HG03025 (cell line): Measurements from ENCODE around the gene CDAN1.
"Not testable (repeated sequence)": the region's sequence is repeated elsewhere in the genome, so short reads cannot be mapped to it uniquely, and the experiment has no call there.

Experiments used
- ATAC-seq: cut with Tn5 transposase; IDR thresholded peaks from one replicate; pipeline ENCODE4 v1.9.1; 2021; ENCODE audit warnings: mild to moderate bottlenecking, moderate library complexity; ENCODE audit not compliant: unreplicated experiment, low FRiP score

Gene CDAN1

DNA sequence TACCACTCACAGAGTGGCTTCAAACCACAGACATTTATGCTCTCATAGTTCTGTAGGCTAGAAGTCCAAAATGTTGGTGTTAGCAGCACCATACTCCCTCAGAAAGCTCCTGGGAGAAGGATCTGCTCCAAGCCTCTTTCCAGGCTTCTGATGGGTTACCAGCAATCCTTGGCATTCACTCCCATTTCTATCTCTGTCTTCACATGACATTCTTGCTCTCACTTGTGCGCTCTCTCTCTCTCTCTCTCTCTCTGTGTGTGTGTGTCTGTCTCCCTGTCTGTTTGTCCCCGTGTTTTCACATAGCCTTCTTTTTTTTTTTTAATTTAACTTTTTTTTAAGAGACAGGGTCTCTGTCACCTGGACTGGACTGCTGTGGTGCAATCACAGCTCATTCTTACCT is 26.3 kb downstream of the CDAN1 start:
- no peak for ATAC-seq

GRCh38 chr15:42707873-42708544 is 28.9 kb downstream of the CDAN1 start:
- no peak for ATAC-seq

DNA sequence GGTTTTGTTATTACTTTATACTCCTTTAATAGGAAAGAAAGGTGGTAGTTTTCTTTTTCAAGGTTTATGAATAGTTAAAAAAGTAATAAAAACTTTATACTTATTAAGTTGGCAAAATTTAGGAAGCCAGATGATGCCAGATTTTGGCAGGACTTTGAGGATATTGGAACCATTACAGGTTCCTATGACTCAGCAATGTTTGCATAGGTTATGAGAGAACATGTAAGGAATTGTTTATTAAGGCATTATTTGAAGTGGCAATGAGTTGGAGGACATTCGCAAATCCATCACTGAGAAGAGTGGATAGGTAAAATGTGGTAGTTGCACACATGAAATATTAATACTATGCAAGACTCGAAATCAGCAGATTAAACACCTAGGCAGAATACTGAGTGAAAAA is 29.9 kb downstream of the CDAN1 start:
- no peak for ATAC-seq

DNA sequence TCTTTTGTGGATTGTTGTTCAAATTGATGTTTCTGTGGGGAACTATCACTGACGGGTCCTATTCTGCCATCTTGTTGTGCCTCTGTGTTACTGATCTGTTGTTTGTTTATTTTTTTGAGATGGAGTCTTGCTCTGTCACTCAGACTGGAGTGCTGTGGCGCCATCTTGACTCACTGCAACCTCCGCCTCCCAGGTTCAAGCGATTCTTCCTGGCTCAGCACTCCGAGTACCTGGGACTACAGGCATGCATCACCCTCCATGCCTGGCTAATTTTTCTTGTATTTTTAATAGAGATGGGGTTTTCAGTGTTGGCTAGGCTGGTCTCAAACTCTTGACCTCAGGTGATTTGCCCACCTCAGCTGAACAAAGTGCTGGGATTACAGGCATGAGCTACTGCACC is 31.6 kb downstream of the CDAN1 start:
- ATAC-seq: no peak

GRCh38 chr15:42704492-42704926 is 32.4 kb downstream of the CDAN1 start:
- ATAC-seq: no peak

GRCh38 chr15:42696626-42697025 is 40.3 kb downstream of the CDAN1 start:
- ATAC-seq: no peak

DNA sequence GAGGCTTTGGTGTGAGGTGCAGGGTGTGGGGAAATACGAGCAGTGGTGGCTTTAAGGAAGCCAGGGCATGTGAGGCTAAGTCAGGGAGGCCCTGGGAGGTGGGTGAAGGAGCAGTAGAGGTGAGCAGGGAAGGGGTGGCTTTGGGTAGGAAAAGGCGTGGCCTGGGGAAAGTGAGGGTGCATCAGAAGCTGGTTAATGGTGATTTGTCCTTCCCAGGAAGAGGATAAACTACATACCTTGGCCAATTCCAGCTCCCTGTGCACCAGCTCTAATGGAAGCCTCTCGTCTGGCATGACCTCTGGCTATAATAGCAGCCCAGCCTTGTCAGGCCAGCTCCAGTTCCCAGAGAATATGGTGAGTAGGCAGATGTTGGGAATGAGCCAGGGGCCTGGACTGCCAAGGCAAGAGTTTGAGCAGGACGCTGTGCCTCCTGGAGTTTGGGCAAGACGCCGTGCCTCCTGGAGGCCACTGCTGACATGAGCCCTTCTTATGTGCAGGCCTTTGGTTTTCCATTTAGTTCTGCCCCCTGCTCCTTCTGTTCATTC is 41.3 kb downstream of the CDAN1 start:
- ATAC-seq: no peak

- ATAC-seq: no peak
Measured at GRCh38 chr15:42694398-42694797, 42.5 kb downstream of the CDAN1 start.

DNA sequence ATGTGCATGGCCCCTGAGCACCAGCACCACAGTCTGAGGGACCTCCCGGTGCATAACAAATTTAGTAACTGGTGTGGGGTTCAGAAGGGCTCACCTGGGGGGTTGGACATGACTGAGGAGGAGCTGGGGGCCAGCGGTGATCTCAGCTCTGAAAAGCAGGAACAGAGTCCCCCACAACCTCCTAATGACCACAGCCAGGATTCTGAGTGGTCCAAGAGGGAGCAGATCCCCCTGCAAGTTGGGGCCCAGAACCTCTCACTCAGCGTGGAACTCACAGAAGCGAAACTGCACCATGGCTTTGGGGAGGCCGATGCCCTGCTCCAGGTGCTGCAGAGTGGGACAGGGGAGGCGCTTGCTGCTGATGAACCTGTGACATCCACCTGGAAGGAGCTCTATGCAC is 43.0 kb downstream of the CDAN1 start:
- no peak for ATAC-seq

DNA sequence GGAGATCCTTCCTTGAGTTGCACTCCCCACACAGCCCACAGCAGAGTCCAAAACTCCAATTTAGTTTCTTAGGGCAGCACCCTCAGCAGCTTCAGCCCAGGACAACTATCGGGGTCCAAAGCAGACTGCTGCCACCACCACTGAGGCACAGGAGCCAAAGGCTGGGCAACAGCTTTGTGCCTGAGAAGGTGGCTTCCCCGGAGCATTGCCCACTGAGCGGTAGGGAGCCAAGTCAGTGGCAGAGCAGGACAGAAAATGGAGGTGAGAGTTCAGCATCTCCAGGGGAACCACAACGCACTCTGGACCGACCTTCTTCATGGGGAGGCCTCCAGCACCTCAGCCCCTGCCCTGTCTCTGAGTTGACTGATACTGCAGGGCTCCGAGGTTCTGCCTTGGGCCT is 43.4 kb downstream of the CDAN1 start:
- ATAC-seq: no peak

DNA sequence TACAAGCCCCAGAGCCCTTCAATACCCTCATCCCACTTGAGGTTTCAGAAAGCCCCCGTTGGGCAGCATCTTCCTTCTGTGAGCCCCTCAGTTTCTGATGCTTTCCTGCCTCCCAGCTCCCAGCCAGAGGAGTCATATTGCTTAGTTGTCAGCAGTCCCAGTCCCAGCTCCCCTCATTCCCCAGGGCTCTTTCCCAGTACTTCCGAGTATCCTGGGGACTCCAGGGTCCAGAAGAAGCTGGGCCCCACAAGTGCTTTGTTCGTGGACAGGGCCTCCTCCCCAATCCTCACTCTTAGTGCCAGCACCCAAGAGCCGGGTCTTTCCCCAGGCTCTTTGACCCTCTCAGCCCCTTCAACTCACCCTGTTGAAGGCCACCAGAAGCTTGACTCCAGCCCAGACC is 43.9 kb downstream of the CDAN1 start:
- ATAC-seq: no peak

DNA sequence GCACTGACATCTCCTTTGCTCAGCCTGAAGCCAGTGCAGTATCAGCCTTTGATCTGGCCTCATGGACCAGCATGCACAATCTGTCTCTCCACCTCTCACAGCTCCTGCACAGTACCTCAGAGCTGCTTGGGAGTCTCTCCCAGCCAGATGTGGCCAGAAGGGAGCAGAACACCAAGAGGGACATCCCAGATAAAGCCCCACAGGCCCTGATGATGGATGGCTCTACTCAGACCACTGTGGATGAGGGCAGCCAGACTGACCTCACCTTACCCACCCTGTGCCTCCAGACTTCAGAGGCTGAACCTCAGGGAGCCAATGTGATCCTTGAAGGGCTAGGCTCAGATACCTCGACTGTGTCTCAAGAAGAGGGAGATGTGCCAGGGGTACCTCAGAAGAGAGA is 44.4 kb downstream of the CDAN1 start:
- ATAC-seq: no peak

DNA sequence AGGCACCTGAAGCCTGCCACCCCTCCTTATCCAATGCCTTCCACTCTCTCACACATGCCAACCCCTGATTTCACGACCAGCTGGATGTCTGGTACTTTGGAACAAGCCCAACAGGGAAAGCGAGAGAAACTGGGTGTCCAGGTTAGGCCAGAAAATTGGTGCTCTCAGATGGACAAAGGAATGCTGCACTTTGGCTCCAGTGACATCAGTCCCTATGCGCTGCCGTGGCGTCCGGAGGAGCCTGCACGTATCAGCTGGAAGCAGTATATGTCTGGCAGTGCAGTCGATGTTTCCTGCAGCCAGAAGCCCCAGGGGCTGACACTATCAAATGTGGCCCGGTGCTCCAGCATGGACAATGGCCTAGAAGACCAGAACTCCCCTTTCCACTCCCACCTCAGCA is 45.2 kb downstream of the CDAN1 start:
- ATAC-seq: no peak

GRCh38 chr15:42691308-42691707 is 45.6 kb downstream of the CDAN1 start:
- no peak for ATAC-seq

DNA sequence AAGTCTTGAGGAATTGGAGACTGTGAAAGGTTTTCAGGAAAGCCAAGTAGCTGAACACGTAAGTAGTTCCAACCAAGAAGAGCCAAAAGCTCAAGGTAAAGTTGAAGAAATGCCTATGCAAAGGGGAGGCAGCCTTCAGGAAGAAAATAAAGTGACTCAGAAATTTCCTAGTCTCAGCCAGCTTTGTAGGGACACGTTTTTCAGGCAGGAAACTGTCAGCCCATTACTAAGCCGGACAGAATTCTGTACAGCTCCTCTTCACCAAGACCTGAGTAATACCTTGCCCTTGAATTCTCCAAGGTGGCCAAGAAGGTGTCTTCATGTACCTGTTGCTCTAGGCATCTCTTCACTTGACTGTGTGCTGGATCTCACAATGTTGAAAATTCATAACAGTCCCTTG is 48.6 kb downstream of the CDAN1 start:
- ATAC-seq: no peak

- no peak for ATAC-seq
Measured at GRCh38 chr15:42687740-42688139, 49.2 kb downstream of the CDAN1 start.

DNA sequence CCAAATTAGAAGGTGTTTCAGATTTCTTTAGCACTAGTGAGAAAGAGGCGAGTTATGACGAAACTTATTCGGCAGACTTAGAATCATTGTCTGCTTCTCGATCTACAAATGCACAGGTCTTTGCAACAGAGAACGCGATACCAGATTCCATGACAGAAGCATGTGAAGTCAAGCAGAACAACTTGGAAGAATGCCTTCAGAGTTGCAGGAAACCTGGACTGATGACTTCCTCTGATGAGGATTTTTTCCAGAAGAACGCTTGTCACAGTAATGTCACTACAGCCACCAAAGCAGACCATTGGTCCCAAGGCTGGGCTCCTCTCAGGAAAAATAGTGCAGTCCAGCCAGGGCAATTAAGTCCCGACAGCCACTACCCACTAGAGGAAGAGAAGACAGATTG is 50.6 kb downstream of the CDAN1 start:
- ATAC-seq: no peak

DNA sequence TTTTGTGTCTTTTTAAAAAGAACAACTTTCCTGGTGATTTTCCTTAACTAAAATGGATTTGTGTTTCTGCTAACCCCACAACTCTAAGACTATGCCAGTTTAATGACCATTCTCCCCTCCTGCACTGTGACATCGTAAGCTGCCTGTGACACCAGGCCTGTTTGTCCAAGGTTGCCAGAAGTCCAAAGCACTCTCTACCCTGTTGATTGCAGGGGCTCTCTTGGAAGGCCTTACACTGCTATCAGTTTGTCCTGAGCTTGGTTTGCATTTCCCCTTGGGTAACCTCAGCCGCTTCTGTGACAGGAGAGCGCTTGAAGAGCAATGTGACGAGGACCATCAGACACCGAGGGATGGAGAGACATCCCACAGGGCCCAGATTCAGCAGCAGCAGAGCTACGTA is 55.8 kb downstream of the CDAN1 start:
- no peak for ATAC-seq

DNA sequence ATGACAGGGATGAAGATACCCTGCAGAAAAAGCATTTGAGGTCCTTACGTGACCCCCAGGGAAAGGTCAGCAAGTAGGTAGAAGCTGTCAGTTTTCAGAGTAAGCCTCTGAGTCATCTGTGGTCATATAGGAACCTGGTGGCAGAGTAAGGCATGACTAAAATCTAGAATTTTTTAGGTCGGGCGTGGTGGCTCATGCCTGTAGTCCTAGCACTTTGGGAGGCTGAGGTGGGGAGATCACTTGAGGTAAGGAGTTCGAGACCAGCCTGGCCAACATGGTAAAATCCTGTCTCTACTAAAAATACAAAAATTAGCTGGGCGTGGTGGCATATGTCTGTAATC is 56.8 kb downstream of the CDAN1 start:
- not testable (repeated sequence) for ATAC-seq

GRCh38 chr15:42679285-42680141 is 57.4 kb downstream of the CDAN1 start:
- ATAC-seq: no peak

- no peak for ATAC-seq
Measured at GRCh38 chr15:42675021-42675420, 61.9 kb downstream of the CDAN1 start.

DNA sequence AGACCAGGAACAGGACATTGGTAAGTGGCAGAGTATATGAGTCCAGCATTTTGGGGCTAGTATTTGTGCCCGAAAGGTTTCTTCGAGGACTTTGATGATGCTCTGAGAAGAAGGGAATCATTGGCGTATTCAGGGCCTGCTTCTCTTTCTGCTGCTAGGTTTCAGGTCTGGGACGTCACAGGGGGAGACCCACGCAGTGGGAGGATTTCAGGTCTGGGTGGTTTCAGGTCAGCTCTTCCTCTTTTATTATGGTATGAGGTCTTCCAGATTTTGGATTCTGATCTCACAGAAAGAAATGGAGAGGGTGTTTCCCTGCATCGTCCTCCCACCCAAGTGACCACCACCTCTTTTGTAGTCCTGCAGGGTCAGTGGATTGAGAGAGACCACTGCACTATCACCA is 62.5 kb downstream of the CDAN1 start:
- ATAC-seq: no peak
